Left ventricle myocardium superior (tissue), 1 donor: ENCODE results near the gene ADAMTS4. TPM values are rescaled to one million over a fixed set of nuclear protein-coding genes. Genes with fewer than 3 reads are reported as not detected.

Experiments used
- ATAC-seq: fragments of 200-7000 bp; cut with Tn5 transposase; one replicate; pipeline ENCODE4 v1.9.1; 2020; ENCODE audit warnings: mild to moderate bottlenecking, moderate library complexity
- DNase-seq: peaks from one replicate; pipeline ENCODE4 v3.0.0-alpha.2; 2020
- intact Hi-C: fragments of 100-400 bp; cut with micrococcal nuclease; formaldehyde crosslinking; loops from one replicate; pipeline ENCODE4 v1.11.0; 2022
- total RNA-seq: library from RNA; stranded (reverse); fragmentation: NEBNext Ultra II Directional; extraction: Animal tissue kit (Norgen Biotek cat#: 25700); gene quantifications from one replicate; pipeline ENCODE4 v1.2.1, GENCODE V29; 2021
- donor health status: DM: no; HTN: yes; CAD: no; lungs with severe emphysema.

The ADAMTS4 gene
- total RNA-seq, 1 donor from 2014 or later, result 7.2 TPM

DNA sequence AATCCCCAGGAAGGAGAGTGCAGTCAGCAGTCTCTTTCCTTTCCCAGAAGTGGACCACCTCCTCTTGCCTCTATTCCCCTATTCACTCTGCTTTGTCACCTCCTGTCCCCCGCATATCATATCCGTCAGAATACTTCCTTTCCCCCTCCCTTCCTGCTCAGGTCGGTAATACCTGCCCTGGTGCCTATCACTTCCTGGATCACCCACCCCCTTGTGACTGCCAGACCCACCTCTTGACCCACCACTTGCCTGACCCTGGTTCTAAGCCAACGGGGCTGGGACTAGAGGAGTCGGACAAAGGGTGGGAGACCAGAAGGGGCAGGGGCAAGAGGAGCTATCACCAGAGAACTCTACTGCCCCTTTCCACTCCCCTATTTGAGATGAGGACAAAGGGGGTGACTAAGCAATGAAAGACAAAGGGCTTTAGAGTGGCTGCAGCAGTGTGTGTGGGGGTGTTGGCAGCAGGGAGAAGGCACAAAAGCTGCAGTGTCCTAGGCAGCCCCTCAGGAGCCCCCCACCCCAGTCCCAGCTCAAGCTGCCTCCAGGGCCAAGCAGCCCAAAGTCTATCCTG lies 1.7 kb upstream of the ADAMTS4 start:
- DNase-seq (no peak), ATAC-seq (no peak)
- intact Hi-C loops, result loop anchor here (2.0 kb wide), 1 partner anchor 16 kb away; no protein-coding TSS in a partner anchor

DNA sequence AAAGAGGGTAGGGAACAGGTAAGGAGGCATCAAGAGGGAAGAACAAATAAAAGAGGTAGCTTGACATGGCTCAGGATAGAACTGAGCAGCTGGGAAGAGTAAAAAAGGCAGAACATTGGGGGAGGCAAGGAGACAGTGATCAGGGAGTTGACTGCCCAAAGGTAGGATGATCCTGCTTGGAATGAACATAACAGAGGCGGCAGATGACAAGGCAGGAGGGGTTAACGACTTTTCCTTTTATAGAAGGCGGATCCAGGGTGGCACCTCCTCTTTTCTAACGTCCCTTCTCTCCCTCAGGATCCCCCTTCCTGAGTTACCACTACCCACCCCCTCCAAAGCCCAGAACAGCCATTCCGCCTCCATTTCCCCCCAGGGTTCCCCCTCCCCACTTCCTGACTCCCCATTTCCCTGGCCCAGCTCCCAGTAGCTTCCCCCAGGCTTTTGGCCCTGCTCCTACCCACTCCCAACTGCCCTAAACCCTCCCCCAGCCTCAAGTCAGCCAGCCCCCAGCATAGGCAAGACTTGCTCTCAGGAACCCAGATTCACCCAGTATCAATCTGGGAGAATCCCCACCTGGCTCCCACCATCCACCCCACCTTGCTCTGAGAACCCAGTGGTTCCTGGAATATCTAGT lies 769 bp upstream of the ADAMTS4 start:
- intact Hi-C loops, result loop anchor here (2.0 kb wide), 1 partner anchor 15 kb away; no protein-coding TSS in a partner anchor
- DNase-seq (no peak), ATAC-seq (no peak)

DNA sequence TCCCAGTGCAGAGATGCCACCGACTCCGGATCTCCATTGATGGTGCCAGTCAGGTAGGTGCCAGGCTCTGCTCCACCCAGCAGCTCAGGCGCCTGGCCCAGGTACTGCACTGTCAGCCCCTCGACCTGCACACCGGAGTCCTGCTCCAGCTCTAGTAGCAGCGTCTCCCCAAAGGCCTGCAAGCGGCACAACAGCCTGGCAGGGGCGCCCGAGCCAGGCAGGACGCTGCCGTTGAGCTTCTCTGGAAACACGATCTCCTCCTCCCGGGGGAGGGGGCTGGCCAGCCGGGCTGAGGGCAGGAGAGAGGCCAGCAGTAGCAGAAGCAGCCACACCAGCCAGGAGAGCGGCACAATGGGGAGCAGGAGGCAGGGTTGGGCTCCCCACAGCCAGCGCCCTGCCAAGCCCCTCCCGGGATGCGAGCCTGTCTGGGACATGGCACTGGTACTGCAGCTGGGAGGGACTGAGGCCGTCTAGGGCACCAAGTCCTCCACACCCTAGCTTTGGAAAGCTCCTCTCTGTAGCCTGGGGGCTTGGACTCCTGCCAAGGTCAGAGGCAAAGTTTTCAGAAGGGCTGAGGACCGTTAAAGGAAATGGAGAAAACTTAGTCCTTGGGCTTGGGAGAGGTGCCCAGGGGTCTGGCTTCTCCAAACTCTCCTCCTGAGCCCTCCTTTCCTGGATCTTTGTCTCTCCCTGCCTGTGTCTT lies 509 bp downstream of the ADAMTS4 start:
- peak; percentile 59 for DNase-seq
- peak; percentile 0 for ATAC-seq
- intact Hi-C loops, result no loop called here

GRCh38 chr1:161197560-161198193 lies 1.2 kb downstream of the ADAMTS4 start:
- ATAC-seq, result no peak
- no peak for DNase-seq
- intact Hi-C loops, result no loop called here

- intact Hi-C loops, result no loop called here
- DNase-seq (peak; percentile 69), ATAC-seq (peak; percentile 4)
Measured at GRCh38 chr1:161196521-161197451, 2.1 kb downstream of the ADAMTS4 start.

DNA sequence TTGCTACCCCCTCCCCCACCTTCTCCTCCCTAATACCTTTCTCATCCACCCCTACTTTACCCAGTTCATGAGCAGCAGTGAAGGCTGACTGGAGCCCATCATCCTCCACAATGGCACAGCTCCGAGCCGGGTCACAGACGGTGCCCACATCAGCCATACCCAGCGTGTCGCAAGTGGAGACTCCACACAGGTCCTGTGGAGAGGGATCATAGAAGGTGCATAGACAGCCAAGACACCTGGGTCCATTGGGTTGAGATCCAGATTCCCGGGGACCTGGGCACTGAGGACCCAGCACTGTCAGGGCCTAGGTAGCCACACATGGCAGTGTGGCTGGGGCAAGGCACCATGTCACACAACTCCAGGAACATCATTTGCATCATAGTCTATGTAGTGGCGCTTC lies 2.7 kb downstream of the ADAMTS4 start:
- intact Hi-C loops, result no loop called here
- ATAC-seq (no peak), DNase-seq (no peak)

GRCh38 chr1:161195171-161195570 lies 3.7 kb downstream of the ADAMTS4 start:
- ATAC-seq, result no peak
- intact Hi-C loops, result no loop called here
- DNase-seq, result no peak

DNA sequence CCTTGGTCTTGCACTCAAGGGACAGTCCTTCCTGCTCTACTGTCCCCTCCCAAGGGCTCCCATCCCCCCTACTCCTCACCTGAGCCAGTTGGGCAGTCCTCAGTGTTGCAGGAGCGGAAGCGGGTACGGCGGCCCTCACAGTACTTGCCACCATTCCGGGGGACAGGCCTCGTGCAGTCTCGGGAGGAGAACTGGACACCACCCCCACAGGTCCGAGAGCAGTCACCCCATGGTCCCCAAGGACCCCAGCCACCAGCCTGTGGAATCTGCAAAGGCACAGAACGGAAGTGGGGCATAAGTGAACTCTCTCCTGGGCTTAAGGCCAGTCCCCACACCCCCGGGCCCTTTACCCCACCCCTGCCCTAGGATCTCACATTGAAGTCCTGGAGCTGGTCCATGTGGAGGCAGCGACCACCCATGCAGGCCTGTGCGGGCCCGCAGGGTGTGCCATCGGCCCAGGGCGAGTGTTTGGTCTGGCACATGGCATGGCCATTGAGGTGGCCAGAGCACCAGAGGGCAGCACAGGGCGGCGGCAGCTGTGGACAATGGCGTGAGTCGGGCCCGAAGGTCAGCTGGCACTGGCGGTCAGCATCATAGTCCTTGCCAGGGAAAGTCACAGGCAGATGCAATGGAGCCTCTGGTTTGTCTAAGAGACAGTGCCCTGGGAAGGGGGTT lies 5.2 kb downstream of the ADAMTS4 start:
- intact Hi-C loops, result no loop called here
- DNase-seq, result no peak
- ATAC-seq, result no peak

GRCh38 chr1:161192476-161193465 lies 6.1 kb downstream of the ADAMTS4 start:
- intact Hi-C loops, result no loop called here
- ATAC-seq (peak; percentile 62), DNase-seq (peak; percentile 50)

- ATAC-seq (no peak), DNase-seq (no peak)
- intact Hi-C loops, result no loop called here
Measured at GRCh38 chr1:161191971-161192370, 6.9 kb downstream of the ADAMTS4 start.

DNA sequence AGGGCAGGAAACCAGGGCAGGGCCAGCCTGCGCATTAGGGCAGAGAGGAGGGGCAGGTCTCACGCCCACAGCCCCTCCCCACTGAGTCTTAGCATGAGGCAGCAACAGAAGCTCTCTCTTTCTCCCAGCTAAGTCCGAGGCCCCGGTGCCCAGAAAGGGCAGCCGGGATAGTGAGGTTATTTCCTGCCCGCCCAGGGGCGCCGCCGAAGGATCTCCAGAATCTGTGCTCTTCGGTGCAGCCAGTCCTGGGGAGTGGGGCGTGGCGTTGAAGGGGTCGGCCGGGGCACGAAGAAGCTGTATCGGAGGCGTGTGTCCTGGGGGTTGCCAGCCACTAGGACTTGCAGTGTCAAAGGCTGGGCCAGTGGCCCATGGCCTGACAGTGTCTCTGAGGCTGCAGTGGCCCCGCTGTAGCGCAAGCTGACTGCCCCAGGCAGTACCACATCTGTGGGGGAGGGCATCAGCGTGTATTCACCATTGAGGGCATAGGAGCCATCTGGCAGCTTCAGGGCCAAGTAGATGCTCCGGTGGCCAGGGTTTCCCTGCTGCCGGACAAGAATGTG lies 7.8 kb downstream of the ADAMTS4 start:
- DNase-seq (no peak), ATAC-seq (no peak)
- intact Hi-C loops, result no loop called here

DNA sequence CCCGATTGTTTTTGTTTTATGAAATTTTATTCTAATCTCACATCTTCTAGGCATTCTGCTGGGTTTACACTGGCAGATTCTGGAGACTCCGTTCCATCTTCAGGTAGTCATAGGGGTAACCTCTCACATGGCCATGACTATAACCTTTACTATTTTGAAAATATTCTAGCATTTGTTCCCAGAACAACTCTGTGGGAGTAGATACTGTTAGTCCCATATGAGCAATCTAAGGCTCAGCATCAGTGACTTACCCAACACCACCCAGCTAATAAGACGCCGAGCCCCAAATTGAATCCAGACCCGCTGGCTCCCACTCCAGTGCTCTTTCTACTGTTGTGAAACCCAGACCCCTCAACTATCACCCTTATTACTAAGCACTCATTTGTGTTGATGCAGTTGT lies 9.8 kb downstream of the ADAMTS4 start:
- ATAC-seq, result no peak
- intact Hi-C loops, result no loop called here
- no peak for DNase-seq

- intact Hi-C loops, result no loop called here
Measured at GRCh38 chr1:161188381-161188780, 10.5 kb downstream of the ADAMTS4 start.

DNA sequence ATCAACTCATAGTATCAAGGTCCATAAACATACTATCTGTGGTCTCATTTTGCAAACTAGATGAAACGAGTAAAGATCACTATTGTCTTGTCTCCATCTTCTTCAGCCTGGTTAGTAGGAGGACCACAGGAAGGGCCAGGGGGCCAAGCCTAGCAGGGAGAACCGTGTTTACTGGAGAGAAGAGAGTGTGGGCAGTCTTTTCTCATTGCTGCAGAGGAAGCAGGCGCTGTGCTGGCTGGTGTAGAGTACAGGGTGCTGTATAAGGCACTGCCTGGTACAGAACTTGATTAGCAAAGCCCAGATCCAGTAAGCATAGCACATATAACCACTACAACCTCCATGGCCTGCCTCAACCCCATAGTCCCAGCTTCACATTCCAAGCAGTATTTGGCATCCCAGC lies 11.5 kb downstream of the ADAMTS4 start:
- intact Hi-C loops, result no loop called here
- ATAC-seq (no peak), DNase-seq (no peak)

More at GRCh38 chr1:161188381-161188780, 10.5 kb downstream of the ADAMTS4 start:
- DNase-seq, result no peak
- ATAC-seq, result no peak

- intact Hi-C loops, result loop anchor here (2.0 kb wide), 1 partner anchor 15 kb away; no protein-coding TSS in a partner anchor
- DNase-seq, result no peak
- peak; percentile 46 for ATAC-seq
Measured at GRCh38 chr1:161185732-161186311, 13.0 kb downstream of the ADAMTS4 start.

GRCh38 chr1:161185282-161185682 lies 13.6 kb downstream of the ADAMTS4 start:
- DNase-seq (peak; percentile 73), ATAC-seq (peak; percentile 86)
- intact Hi-C loops, result loop anchor here (2.0 kb wide), 1 partner anchor 16 kb away; no protein-coding TSS in a partner anchor

DNA sequence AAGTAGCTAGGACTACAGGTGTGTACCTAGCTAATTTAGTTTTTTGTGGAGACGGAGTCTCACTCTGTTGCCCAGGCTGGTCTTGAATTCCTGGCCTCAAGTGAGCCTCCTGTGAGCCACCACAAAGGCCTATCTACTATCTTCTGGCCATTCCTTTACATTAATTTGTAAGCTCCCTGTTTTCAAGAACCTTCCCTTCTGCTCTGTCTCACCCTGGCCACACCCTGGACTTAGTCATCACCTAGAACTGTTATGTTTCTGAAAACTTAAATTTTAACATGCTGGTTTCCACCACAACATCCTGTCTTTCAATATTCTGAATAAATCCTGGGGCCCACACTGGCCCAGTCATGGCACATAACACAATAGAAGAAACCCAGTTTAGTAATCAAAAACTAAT lies 16.6 kb downstream of the ADAMTS4 start:
- DNase-seq (no peak), ATAC-seq (no peak)
- intact Hi-C loops, result no loop called here
